NT2/D1 (cell line): ENCODE measurements around the gene ITGA7.

Experiments used
- DNase-seq: peaks from one replicate; pipeline ENCODE4 v3.0.0-alpha.2; 2011; ENCODE audit warnings: low read depth, low spot score
- H3K27me3 ChIP-seq: 2 replicates; pipeline ENCODE4 v1.6.0; 2011; ENCODE audit warnings: mild to moderate bottlenecking; ENCODE audit not compliant: insufficient read length, insufficient read depth
- H3K36me3 ChIP-seq: 2 replicates; pipeline ENCODE4 v1.6.1; 2011; ENCODE audit warnings: mild to moderate bottlenecking, low read length, mixed read lengths; ENCODE audit not compliant: insufficient read depth, insufficient read length
- H3K4me1 ChIP-seq: 2 replicates; pipeline ENCODE4 v1.5.1; 2011; ENCODE audit not compliant: insufficient read depth, insufficient read length
- H3K4me3 ChIP-seq: 2 replicates; pipeline ENCODE4 v1.5.1; 2011; ENCODE audit warnings: low read depth; ENCODE audit not compliant: insufficient read length
- H3K9ac ChIP-seq: 2 replicates; pipeline ENCODE4 v1.6.0; 2011; ENCODE audit warnings: low read depth; ENCODE audit not compliant: insufficient read length
- H3K9me3 ChIP-seq: 2 replicates; pipeline ENCODE4 v1.5.1; 2011; ENCODE audit warnings: mild to moderate bottlenecking, low read length; ENCODE audit not compliant: insufficient read depth
- SUZ12 ChIP-seq: IDR thresholded peaks from 2 replicates; pipeline ENCODE4 v1.6.1; 2011; ENCODE audit not compliant: insufficient read length, insufficient read depth; ENCODE audit errors: extremely low read depth
- YY1 ChIP-seq: IDR thresholded peaks from 2 replicates; pipeline ENCODE4 v1.6.1; 2011; ENCODE audit not compliant: insufficient read length, insufficient read depth
- ZNF274 ChIP-seq: IDR thresholded peaks from 2 replicates; pipeline ENCODE4 v1.6.1; 2011; ENCODE audit warnings: mild to moderate bottlenecking, low read depth, low read length

ITGA7 gene

GRCh38 chr12:55696141-55696540, 11.6 kb downstream of the ITGA7 start:
- Histone ChIP-seq H3K36me3 (peaks cover 62% of the 10 kb centered on the region), H3K4me3 (no peak overlapping the region), H3K9me3 (no peaks in the 10 kb centered on the region), H3K4me1 (no peaks in the 10 kb centered on the region), H3K9ac (no peak overlapping the region), H3K27me3 (no peaks in the 10 kb centered on the region)
- TF ChIP-seq ZNF274 (no peak), YY1 (no peak), SUZ12 (no peak)
- DNase-seq: no peak

- H3K9ac ChIP-seq: no peak overlapping the region
- no peak for TF ChIP-seq YY1
- TF ChIP-seq ZNF274: no peak
- TF ChIP-seq SUZ12: no peak
- no peak for DNase-seq
- H3K9me3 ChIP-seq: no peaks in the 10 kb centered on the region
- no peak overlapping the region for H3K4me3 ChIP-seq
- H3K4me1 ChIP-seq: no peaks in the 10 kb centered on the region
- no peaks in the 10 kb centered on the region for H3K27me3 ChIP-seq
- H3K36me3 ChIP-seq: peaks cover 54% of the 10 kb centered on the region
Measured at GRCh38 chr12:55695349-55695748, 12.4 kb downstream of the ITGA7 start.

- Histone ChIP-seq H3K9me3 (no peaks in the 10 kb centered on the region), H3K4me3 (no peak overlapping the region), H3K9ac (no peak overlapping the region), H3K27me3 (no peaks in the 10 kb centered on the region), H3K36me3 (peaks cover 54% of the 10 kb centered on the region), H3K4me1 (no peaks in the 10 kb centered on the region)
- TF ChIP-seq ZNF274: no peak
- no peak for TF ChIP-seq YY1
- TF ChIP-seq SUZ12: no peak
- DNase-seq: no peak
Measured at GRCh38 chr12:55694651-55695050, 13.1 kb downstream of the ITGA7 start.

GRCh38 chr12:55694188-55694515, 13.6 kb downstream of the ITGA7 start:
- Histone ChIP-seq H3K36me3 (peaks cover 54% of the 10 kb centered on the region), H3K4me1 (no peaks in the 10 kb centered on the region), H3K27me3 (no peaks in the 10 kb centered on the region), H3K9me3 (no peaks in the 10 kb centered on the region), H3K4me3 (no peak overlapping the region), H3K9ac (no peak overlapping the region)
- TF ChIP-seq YY1: no peak
- no peak for TF ChIP-seq ZNF274
- TF ChIP-seq SUZ12: no peak
- DNase-seq: no peak

GRCh38 chr12:55693323-55694187, 14.1 kb downstream of the ITGA7 start:
- no peak overlapping the region for H3K9ac ChIP-seq
- no peak for TF ChIP-seq ZNF274
- no peak for TF ChIP-seq YY1
- no peak for TF ChIP-seq SUZ12
- no peak overlapping the region for H3K4me3 ChIP-seq
- H3K36me3 ChIP-seq: peaks cover 56% of the 10 kb centered on the region
- no peaks in the 10 kb centered on the region for H3K9me3 ChIP-seq
- H3K27me3 ChIP-seq: no peaks in the 10 kb centered on the region
- no peaks in the 10 kb centered on the region for H3K4me1 ChIP-seq
- DNase-seq: no peak

GRCh38 chr12:55692631-55693322, 14.9 kb downstream of the ITGA7 start:
- Histone ChIP-seq H3K36me3 (peaks cover 62% of the 10 kb centered on the region), H3K27me3 (no peaks in the 10 kb centered on the region), H3K4me3 (no peak overlapping the region), H3K9me3 (no peaks in the 10 kb centered on the region), H3K4me1 (no peaks in the 10 kb centered on the region), H3K9ac (no peak overlapping the region)
- no peak for TF ChIP-seq YY1
- no peak for DNase-seq
